Endothelial cell (in vitro differentiated cells): Measurements from ENCODE around the gene RABGAP1. TPM values are rescaled to one million over a fixed set of nuclear protein-coding genes. Genes with fewer than 3 reads are reported as not detected.

Experiments used
- DNase-seq: peaks from one replicate; pipeline ENCODE4 v3.0.0; 2021; ENCODE audit warnings: low spot score
- H3K27ac Mint-ChIP-seq: one replicate; pipeline ENCODE4 v1.8.0; 2021; ENCODE audit warnings: mixed read lengths, inconsistent platforms; ENCODE audit not compliant: unreplicated experiment
- H3K27me3 Mint-ChIP-seq: one replicate; pipeline ENCODE4 v1.8.0; 2021; ENCODE audit warnings: mild to moderate bottlenecking, moderate library complexity, mixed read lengths, inconsistent platforms; ENCODE audit not compliant: unreplicated experiment
- H3K36me3 Mint-ChIP-seq: one replicate; pipeline ENCODE4 v1.8.0; 2021; ENCODE audit warnings: mild to moderate bottlenecking, low read depth, mixed read lengths, inconsistent platforms; ENCODE audit not compliant: unreplicated experiment
- H3K4me1 Mint-ChIP-seq: one replicate; pipeline ENCODE4 v1.8.0; 2021; ENCODE audit warnings: mild to moderate bottlenecking, mixed read lengths, inconsistent platforms; ENCODE audit not compliant: unreplicated experiment
- H3K4me3 Mint-ChIP-seq: one replicate; pipeline ENCODE4 v1.8.0; 2021; ENCODE audit warnings: mild to moderate bottlenecking, mixed read lengths, inconsistent platforms; ENCODE audit not compliant: unreplicated experiment
- H3K9me3 Mint-ChIP-seq: one replicate; pipeline ENCODE4 v1.8.0; 2021; ENCODE audit warnings: mixed read lengths, inconsistent platforms; ENCODE audit not compliant: unreplicated experiment
- CTCF ChIP-seq: fragments of 200-600 bp; sonication (generic); IDR thresholded peaks from one replicate; pipeline ENCODE4 v1.5.0; 2021; ENCODE audit warnings: antibody characterized with exemption; ENCODE audit not compliant: unreplicated experiment
- total RNA-seq: library from RNA; stranded (reverse); fragmentation: NEBNext Ultra II Directional; extraction: Animal tissue kit (Norgen Biotek cat#: 25700); gene quantifications from one replicate; pipeline ENCODE4 v1.2.1, GENCODE V29; 2021; ENCODE audit not compliant: unreplicated experiment

RABGAP1 gene
- total RNA-seq, 1 donor from 2014 or later, result 58.2 TPM

GRCh38 chr9:123080444-123080843 lies 139.6 kb downstream of the RABGAP1 start:
- H3K9me3 Mint-ChIP-seq, result no peaks in the 10 kb centered on the region
- no peak for DNase-seq
- H3K27me3 Mint-ChIP-seq, result peaks cover 6% of the 10 kb centered on the region
- peaks cover 26% of the 10 kb centered on the region for H3K36me3 Mint-ChIP-seq
- no peak for TF ChIP-seq CTCF
- no peak overlapping the region for H3K4me3 Mint-ChIP-seq
- no peak overlapping the region for H3K27ac Mint-ChIP-seq
- H3K4me1 Mint-ChIP-seq, result peaks cover 20% of the 10 kb centered on the region

DNA sequence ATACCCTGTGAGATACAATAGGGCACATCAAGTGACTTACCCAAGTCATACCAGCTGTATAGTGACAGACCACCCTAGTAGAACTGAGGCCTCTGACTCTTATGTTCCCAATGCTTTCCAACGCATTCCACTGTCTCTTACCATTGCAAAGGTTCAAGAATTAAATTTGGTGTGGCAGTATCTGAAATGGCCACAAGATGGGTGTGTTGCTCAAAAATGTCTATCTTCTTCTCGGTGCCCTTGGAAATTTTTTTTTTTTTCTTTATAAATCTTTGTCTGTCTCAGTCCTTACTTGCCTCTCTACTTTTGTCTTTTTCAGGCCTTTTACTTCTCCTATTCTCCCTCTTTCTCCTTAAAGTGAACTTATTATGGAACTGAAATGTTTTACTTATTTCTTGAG lies 141.0 kb downstream of the RABGAP1 start:
- Mint-ChIP-seq H3K4me3 (no peak overlapping the region), H3K27ac (no peak overlapping the region), H3K4me1 (peaks cover 16% of the 10 kb centered on the region), H3K9me3 (no peaks in the 10 kb centered on the region), H3K27me3 (peaks cover 8% of the 10 kb centered on the region), H3K36me3 (peaks cover 33% of the 10 kb centered on the region)
- peak; percentile 63 for TF ChIP-seq CTCF
- DNase-seq, result peak; percentile 40

- Mint-ChIP-seq H3K4me1 (peaks cover 12% of the 10 kb centered on the region), H3K27me3 (peaks cover 8% of the 10 kb centered on the region), H3K27ac (no peak overlapping the region), H3K36me3 (peaks cover 32% of the 10 kb centered on the region), H3K4me3 (no peak overlapping the region), H3K9me3 (no peaks in the 10 kb centered on the region)
- no peak for TF ChIP-seq CTCF
- DNase-seq, result no peak
These were observed 142.9 kb downstream of the RABGAP1 start for GRCh38 chr9:123083680-123084079.

- Mint-ChIP-seq H3K4me1 (peaks cover 10% of the 10 kb centered on the region), H3K36me3 (peaks cover 36% of the 10 kb centered on the region), H3K27ac (peak overlapping the region; percentile 20), H3K9me3 (no peaks in the 10 kb centered on the region), H3K4me3 (no peak overlapping the region), H3K27me3 (peaks cover 8% of the 10 kb centered on the region)
- DNase-seq, result no peak
- TF ChIP-seq CTCF, result no peak
These were observed 143.4 kb downstream of the RABGAP1 start for GRCh38 chr9:123084256-123084655.

GRCh38 chr9:123085916-123086315 lies 145.1 kb downstream of the RABGAP1 start:
- H3K4me1 Mint-ChIP-seq, result peaks cover 16% of the 10 kb centered on the region
- DNase-seq, result no peak
- H3K27me3 Mint-ChIP-seq, result peaks cover 2% of the 10 kb centered on the region
- no peak overlapping the region for H3K27ac Mint-ChIP-seq
- H3K36me3 Mint-ChIP-seq, result peaks cover 43% of the 10 kb centered on the region
- no peak overlapping the region for H3K4me3 Mint-ChIP-seq
- no peaks in the 10 kb centered on the region for H3K9me3 Mint-ChIP-seq
- no peak for TF ChIP-seq CTCF
